Adrenal gland (tissue), 5 donors: ENCODE measurements around the gene DCHS1.

Source experiments
- CTCF ChIP-seq, 6 experiments: fragments of 450-650 bp in 4 of 6; fragments of 200-600 bp in 2 of 6; sonication (generic) in 1 of 6; IDR thresholded peaks; 1 replicate in 5 of 6; 2 replicates in 1 of 6; pipeline versions ENCODE4 v1.5.1 to v1.8.0; 2016 to 2021; ENCODE audit warnings: antibody characterized with exemption in 6 of 6, mild to moderate bottlenecking in 2 of 6, moderate library complexity in 1 of 6
- POLR2A ChIP-seq, 2 donors: fragments of 450-650 bp; IDR thresholded peaks; one replicate each; pipeline ENCODE4 v1.6.1; 2017; ENCODE audit warnings: antibody characterized with exemption in 2 of 2, mild to moderate bottlenecking in 2 of 2, moderate library complexity in 1 of 2
- donor health status: DM: no; HTN: no; CAD: no.

GRCh38 chr11:6646071-6646470 lies 9.5 kb downstream of the DCHS1 start:
- TF ChIP-seq CTCF (IDR thresholded peaks at IDR 0.05), result no peak
- no peak for TF ChIP-seq POLR2A (IDR thresholded peaks at IDR 0.05)
